NCI-H510A (cell line): ENCODE data around the gene LIN7C.

Source experiments
- DNase-seq: peaks from one replicate; lab custom pipeline; 2025; lab: John Stamatoyannopoulos, UW

Gene LIN7C

DNA sequence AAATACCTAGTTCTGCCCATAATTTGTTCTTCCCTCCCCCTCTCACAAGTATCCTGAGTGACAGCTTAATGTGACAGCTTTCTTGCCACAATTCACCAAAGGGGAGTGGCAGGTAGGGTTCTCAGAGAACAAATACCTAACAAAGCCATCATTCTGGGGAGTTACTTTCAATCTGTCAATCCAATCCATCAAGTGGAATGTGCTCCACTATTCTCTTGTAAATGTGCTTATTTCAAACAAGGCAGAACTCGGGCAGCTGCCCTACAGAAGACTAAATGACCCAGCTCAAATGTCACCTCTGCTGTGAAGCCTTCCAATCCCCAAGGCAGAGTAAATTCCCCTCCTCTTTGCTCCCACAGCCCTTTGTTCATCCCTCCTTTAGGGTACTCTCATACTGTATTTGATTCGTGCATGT, 61.8 kb downstream of the LIN7C start:
- DNase-seq = no peak
